Omental fat pad (tissue), 4 donors: ENCODE results near the gene FAIM2. TPM values are rescaled to one million over a fixed set of nuclear protein-coding genes. Genes with fewer than 3 reads are reported as not detected.

Experiments
- ATAC-seq: fragments of 150-250 bp; one replicate; pipeline ENCODE4 v1.9.1; 2016; ENCODE audit warnings: mild to moderate bottlenecking, moderate library complexity; ENCODE audit not compliant: low FRiP score
- DNase-seq: peaks from one replicate; pipeline ENCODE4 v3.0.0-alpha.2; 2019; ENCODE audit warnings: low spot score
- total RNA-seq, 4 donors: library from RNA; depleted of rRNA; stranded (reverse); fragments of >200 nt; gene quantifications; one replicate each; pipeline ENCODE4 v1.1.0, GENCODE V29; 2016
- TF ChIP-seq, protein P1 (sequence below), 3 donors: fragments of 450-650 bp; IDR thresholded peaks; one replicate each; pipeline ENCODE4 v1.5.1; 2016 to 2017; ENCODE audit warnings: antibody characterized with exemption in 3 of 3, mild to moderate bottlenecking in 3 of 3, moderate library complexity in 2 of 3

Gene FAIM2
- total RNA-seq, 4 donors from 2014 or later, result 0.36 to 6.1 (median 3.1) TPM

DNA sequence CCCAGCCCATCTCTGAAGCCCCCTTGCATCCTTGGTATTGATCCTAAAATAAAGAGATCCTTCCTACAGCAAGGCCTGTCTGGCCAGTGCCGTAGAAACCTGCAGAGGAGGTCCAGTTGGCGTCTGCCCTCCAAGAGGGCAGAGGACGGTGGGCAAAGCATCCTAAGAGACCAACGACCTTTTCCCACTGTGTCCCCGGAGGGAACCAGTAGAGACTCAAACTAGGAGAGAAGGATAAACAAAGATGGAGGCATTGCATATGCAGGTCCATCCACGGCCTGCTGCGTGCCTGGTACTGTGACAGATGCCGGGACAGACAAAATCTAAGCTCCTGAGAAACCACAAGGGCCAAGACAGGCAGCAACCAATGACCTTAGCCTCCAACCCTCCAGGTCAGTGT, 79.3 kb downstream of the FAIM2 start:
- ATAC-seq (no peak), DNase-seq (no peak)
- TF ChIP-seq, protein P1, sequence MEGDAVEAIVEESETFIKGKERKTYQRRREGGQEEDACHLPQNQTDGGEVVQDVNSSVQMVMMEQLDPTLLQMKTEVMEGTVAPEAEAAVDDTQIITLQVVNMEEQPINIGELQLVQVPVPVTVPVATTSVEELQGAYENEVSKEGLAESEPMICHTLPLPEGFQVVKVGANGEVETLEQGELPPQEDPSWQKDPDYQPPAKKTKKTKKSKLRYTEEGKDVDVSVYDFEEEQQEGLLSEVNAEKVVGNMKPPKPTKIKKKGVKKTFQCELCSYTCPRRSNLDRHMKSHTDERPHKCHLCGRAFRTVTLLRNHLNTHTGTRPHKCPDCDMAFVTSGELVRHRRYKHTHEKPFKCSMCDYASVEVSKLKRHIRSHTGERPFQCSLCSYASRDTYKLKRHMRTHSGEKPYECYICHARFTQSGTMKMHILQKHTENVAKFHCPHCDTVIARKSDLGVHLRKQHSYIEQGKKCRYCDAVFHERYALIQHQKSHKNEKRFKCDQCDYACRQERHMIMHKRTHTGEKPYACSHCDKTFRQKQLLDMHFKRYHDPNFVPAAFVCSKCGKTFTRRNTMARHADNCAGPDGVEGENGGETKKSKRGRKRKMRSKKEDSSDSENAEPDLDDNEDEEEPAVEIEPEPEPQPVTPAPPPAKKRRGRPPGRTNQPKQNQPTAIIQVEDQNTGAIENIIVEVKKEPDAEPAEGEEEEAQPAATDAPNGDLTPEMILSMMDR (IDR thresholded peaks at IDR 0.05), result no peak

DNA sequence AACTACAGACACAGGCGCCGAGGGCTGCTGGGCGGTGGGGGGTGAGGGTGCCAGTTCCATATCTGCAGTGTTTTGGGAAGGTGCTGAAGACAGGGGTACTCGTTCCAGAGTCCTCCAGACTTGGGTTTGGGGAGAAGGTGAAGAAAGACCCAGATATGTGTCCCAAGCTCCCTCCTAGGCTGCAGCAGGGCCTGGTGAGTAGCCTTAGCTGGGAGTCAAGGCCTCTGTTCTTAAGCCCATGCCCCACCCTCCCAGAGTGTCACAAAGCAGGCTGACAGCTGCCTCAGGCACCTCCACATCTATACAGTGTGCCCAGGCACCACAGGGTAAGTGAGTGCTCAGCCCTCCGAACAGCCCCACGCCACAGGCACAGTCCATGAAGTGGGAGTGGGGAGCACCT, 79.7 kb downstream of the FAIM2 start:
- DNase-seq (no peak), ATAC-seq (no peak)
- TF ChIP-seq, protein P1 (IDR thresholded peaks at IDR 0.05), result no peak

DNA sequence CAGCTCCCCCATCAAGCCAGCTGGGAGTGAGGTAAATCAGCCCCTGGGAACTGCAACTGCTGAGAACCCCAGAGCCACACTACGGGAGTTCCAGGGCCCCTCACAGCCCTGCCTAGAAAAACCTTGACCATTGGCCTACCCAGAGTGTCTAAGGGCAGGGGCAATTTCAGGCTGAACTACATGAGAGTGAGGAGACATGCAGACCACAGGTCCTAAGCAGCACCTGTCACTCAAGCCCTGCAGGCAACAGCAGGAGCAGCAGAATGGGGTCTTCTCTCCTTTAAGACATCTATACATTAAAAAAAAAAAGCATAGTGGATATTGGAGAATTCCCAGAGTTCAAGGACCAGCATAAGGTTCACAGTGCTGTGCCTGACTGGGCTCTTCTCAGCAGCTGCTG, 80.3 kb downstream of the FAIM2 start:
- TF ChIP-seq, protein P1 (IDR thresholded peaks at IDR 0.05), result no peak
- DNase-seq (no peak), ATAC-seq (no peak)

DNA sequence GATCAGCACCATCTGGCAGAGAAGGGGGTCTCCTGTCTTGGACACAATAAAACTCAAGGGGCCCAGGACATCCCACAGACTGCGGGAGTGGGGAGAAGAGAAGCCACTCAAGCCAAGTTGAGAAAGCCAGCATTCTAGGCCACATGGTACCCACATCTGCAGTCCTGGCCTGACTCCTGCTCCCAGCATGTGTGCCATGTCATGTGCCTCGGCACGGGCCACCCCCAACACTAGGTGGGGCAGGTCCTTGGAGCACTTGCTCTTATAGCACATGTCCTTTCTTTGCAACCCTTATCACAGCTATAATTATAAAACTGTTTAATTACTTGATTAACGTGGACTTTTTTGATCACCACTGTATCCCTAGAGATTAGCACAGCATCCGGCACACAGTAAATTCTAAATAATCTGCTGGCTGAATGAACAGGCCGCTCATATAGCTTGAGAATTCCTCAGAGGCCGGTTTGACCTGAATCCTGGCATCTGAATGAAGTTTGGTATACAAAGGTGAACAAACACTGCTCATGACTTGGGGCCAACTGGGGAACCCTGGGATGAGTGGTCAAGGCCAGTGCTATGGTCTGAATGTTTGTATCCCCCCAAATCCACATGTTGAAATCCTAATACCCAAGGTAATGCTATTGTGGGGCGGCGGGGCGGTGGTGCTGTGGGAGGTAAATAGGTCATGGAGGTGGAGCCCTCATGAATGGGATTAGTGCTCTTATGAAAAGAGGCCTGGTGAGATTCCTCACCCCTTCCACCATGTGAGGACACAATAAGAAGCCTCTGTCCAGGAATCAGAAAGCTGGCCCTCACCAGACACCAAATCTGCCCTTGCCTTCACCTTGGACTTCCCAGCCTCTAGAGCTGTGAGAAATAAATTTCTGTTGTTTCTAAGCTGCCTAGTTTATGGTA, 82.1 kb downstream of the FAIM2 start:
- ATAC-seq (no peak), DNase-seq (no peak)
- TF ChIP-seq, protein P1 (IDR thresholded peaks at IDR 0.05), result no peak

DNA sequence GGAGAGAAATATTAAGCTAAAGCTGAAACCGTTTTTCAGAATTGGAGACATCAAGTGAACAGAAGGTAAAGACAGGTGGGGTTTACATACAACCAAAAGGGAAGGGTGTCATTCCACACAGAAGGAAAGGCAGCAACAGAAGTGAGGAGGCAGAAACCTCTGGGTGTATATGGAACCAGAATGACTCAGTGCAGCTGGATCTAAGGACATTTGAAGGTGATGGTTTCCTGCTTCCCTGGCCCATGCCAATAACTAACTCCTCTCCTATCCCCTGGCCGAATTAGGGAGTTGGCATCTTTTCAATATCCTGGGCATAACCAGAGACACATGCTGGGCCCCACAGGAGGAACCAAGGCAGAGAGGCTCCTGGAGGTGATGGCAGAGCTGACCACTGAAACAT, 83.9 kb downstream of the FAIM2 start:
- no peak for DNase-seq
- ATAC-seq, result no peak
- TF ChIP-seq, protein P1 (IDR thresholded peaks at IDR 0.05), result no peak

DNA sequence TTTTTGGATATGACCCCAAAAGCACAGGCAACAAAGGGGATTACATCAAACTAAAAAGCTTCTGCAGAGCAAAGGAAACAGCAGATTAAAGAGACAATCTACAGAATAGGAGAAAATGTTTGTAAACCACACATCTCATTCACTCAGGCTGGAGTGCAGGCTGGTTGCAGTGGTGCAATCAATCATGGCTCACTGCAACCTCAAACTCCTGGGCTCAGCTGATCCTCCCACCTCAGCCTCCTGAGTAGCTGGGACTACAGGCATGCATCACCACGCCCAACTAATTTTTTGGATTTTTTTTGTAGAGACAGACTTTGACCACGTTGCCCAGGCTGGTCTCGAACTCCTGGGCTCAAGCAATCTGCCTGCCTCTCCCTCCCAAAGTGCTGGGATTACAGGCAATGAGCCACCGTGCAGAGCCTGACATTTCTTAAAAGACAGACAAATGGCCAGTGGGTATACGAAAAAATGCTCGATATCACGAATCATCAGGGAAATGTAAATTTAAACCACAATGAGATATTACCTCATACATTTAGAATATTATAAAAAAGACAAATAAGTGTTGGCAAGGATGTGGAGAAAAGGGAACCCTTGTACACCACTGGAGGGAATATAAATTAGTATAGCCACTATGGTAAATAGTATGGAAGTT, 85.3 kb downstream of the FAIM2 start:
- ATAC-seq, result no peak
- TF ChIP-seq, protein P1 (IDR thresholded peaks at IDR 0.05), result no peak
- DNase-seq, result no peak

Other genes with a start within 250 kb of the FAIM2 start
- 10 to 100 TPM in 3 of 4 donors, 1 to 10 TPM in 1; 5.7 to 28.8 (median 22.1) TPM for gene FMNL3, start 196.5 kb downstream of the FAIM2 start, total RNA-seq
- gene TMBIM6, start 162.3 kb downstream of the FAIM2 start, total RNA-seq, result 100 to 1,000 TPM; 337 to 481 (median 397) TPM
- 10 to 100 TPM; 14.2 to 20.3 (median 17.6) TPM for gene NCKAP5L, start 75.5 kb downstream of the FAIM2 start, total RNA-seq
- 1 to 10 TPM; 1.9 to 3.5 (median 2.8) TPM for gene BCDIN3D, start 60.8 kb downstream of the FAIM2 start, total RNA-seq
- not detected for gene AQP2, start 46.8 kb upstream of the FAIM2 start, total RNA-seq
- gene AQP5, start 58.0 kb upstream of the FAIM2 start, total RNA-seq, result not detected
- under 1 TPM in 1 of 4 donors, not detected in 3; 0.56 TPM for gene AQP6, start 69.0 kb upstream of the FAIM2 start, total RNA-seq
- gene RACGAP1, start 121.6 kb upstream of the FAIM2 start, total RNA-seq, result 10 to 100 TPM in 2 of 4 donors, 1 to 10 TPM in 2; 5.2 to 15.3 (median 8.5) TPM
- gene ASIC1, start 153.7 kb upstream of the FAIM2 start, total RNA-seq, result 1 to 10 TPM in 3 of 4 donors, under 1 TPM in 1; 0.69 to 3.8 (median 1.4) TPM
- gene SMARCD1, start 181.4 kb upstream of the FAIM2 start, total RNA-seq, result 10 to 100 TPM; 47.7 to 80.8 (median 57.3) TPM
- gene GPD1, start 200.1 kb upstream of the FAIM2 start, total RNA-seq, result 1,000 to 10,000 TPM in 3 of 4 donors, 100 to 1,000 TPM in 1; 689 to 2,989 (median 2,080) TPM
- 100 to 1,000 TPM in 1 of 4 donors, 10 to 100 TPM in 3; 67.3 to 125 (median 88.1) TPM for gene COX14, start 208.3 kb upstream of the FAIM2 start, total RNA-seq